Measurements from ENCODE around the gene MDH2. TPM values are rescaled to one million over a fixed set of nuclear protein-coding genes. Genes with fewer than 3 reads are reported as not detected.
"Not testable (repeated sequence)": the region's sequence is repeated elsewhere in the genome, so short reads cannot be mapped to it uniquely, and the experiment has no call there.

MDH2 gene
- total and polyA plus RNA-seq, 2 donors (not counting 1 experiment from before 2014, with no cell fraction given), result 49.4 to 90.7 TPM

- H3K79me2 ChIP-seq (ENCODE audit: control insufficient read depth, insufficient read depth, low read length), result peaks cover 36% of the 10 kb centered on the region
- H3K27ac ChIP-seq (ENCODE audit: insufficient read depth, low read length), result no peak overlapping the region
- H3K9me3 ChIP-seq (ENCODE audit: control insufficient read depth, insufficient read depth, low read depth, low read length), result no peaks in the 10 kb centered on the region
- H2AFZ ChIP-seq (ENCODE audit: low read length), result no peak overlapping the region
- no peak for DNase-seq (ENCODE audit: low read depth in 2 of 2)
- H4K20me1 ChIP-seq (ENCODE audit: control insufficient read depth, extremely low read depth, insufficient read depth, low read length), result peaks cover 2% of the 10 kb centered on the region
- H3K36me3 ChIP-seq (ENCODE audit: control insufficient read depth, insufficient read depth, low read length), result peaks cover 26% of the 10 kb centered on the region
- H3K4me2 ChIP-seq (ENCODE audit: extremely low read depth, insufficient read depth, low read length), result no peak overlapping the region
- no peak for TF ChIP-seq EZH2 (IDR thresholded peaks at IDR 0.05; ENCODE audit: low read length, missing control alignments)
- TF ChIP-seq, protein P1, sequence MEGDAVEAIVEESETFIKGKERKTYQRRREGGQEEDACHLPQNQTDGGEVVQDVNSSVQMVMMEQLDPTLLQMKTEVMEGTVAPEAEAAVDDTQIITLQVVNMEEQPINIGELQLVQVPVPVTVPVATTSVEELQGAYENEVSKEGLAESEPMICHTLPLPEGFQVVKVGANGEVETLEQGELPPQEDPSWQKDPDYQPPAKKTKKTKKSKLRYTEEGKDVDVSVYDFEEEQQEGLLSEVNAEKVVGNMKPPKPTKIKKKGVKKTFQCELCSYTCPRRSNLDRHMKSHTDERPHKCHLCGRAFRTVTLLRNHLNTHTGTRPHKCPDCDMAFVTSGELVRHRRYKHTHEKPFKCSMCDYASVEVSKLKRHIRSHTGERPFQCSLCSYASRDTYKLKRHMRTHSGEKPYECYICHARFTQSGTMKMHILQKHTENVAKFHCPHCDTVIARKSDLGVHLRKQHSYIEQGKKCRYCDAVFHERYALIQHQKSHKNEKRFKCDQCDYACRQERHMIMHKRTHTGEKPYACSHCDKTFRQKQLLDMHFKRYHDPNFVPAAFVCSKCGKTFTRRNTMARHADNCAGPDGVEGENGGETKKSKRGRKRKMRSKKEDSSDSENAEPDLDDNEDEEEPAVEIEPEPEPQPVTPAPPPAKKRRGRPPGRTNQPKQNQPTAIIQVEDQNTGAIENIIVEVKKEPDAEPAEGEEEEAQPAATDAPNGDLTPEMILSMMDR (conservative IDR thresholded peaks at IDR 0.05 in 1 of 2, IDR thresholded peaks at IDR 0.05 in 1 of 2; ENCODE audit: low read depth in 1 of 2, low read length in 2 of 2), result no peak
- no peak overlapping the region for H3K9ac ChIP-seq (ENCODE audit: insufficient read depth, low read length)
- no peak overlapping the region for H3K4me3 ChIP-seq (replicated peaks in 1 of 4; ENCODE audit: control extremely low read depth in 1 of 4, insufficient read depth in 1 of 4, low read depth in 3 of 4, low read length in 4 of 4)
- H3K27me3 ChIP-seq (ENCODE audit: control insufficient read depth, insufficient read depth, low read length), result no peaks in the 10 kb centered on the region
- H3K4me1 ChIP-seq (ENCODE audit: control insufficient read depth, extremely low read depth, insufficient read depth, low read length), result peaks cover 10% of the 10 kb centered on the region
These were observed 9.4 kb downstream of the MDH2 start for GRCh38 chr7:76057103-76057812.

DNA sequence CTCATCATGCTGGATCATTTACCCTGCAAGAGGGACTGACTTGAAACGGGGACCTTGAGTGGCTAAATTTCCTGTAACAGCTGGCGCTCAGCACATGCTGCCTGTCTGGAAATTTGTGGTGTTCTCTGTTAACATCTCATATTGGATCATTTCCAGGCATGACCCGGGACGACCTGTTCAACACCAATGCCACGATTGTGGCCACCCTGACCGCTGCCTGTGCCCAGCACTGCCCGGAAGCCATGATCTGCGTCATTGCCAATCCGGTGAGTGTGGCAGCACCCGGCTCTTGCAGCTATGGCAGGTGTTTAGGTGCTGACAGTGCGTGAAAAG lies 9.9 kb downstream of the MDH2 start:
- Histone ChIP-seq H3K27me3 (ENCODE audit: control insufficient read depth, insufficient read depth, low read length) (no peaks in the 10 kb centered on the region), H3K27ac (ENCODE audit: insufficient read depth, low read length) (no peak overlapping the region), H3K9ac (ENCODE audit: insufficient read depth, low read length) (no peak overlapping the region), H3K36me3 (ENCODE audit: control insufficient read depth, insufficient read depth, low read length) (peaks cover 28% of the 10 kb centered on the region), H3K4me3 (replicated peaks in 1 of 4; ENCODE audit: control extremely low read depth in 1 of 4, insufficient read depth in 1 of 4, low read depth in 3 of 4, low read length in 4 of 4) (no peak overlapping the region), H3K4me2 (ENCODE audit: extremely low read depth, insufficient read depth, low read length) (no peak overlapping the region), H3K9me3 (ENCODE audit: control insufficient read depth, insufficient read depth, low read depth, low read length) (no peaks in the 10 kb centered on the region), H3K4me1 (ENCODE audit: control insufficient read depth, extremely low read depth, insufficient read depth, low read length) (peaks cover 10% of the 10 kb centered on the region), H3K79me2 (ENCODE audit: control insufficient read depth, insufficient read depth, low read length) (peaks cover 31% of the 10 kb centered on the region), H4K20me1 (ENCODE audit: control insufficient read depth, extremely low read depth, insufficient read depth, low read length) (peaks cover 2% of the 10 kb centered on the region), H2AFZ (ENCODE audit: low read length) (no peak overlapping the region)
- no peak for DNase-seq (ENCODE audit: low read depth in 2 of 2)
- TF ChIP-seq, protein P1 (conservative IDR thresholded peaks at IDR 0.05 in 1 of 2, IDR thresholded peaks at IDR 0.05 in 1 of 2; ENCODE audit: low read depth in 1 of 2, low read length in 2 of 2), result no peak
- no peak for TF ChIP-seq EZH2 (IDR thresholded peaks at IDR 0.05; ENCODE audit: low read length, missing control alignments)

GRCh38 chr7:76058745-76059144 lies 10.8 kb downstream of the MDH2 start:
- H3K27ac ChIP-seq (ENCODE audit: insufficient read depth, low read length); H3K27me3 ChIP-seq (ENCODE audit: control insufficient read depth, insufficient read depth, low read length); H2AFZ ChIP-seq (ENCODE audit: low read length); H3K9me3 ChIP-seq (ENCODE audit: control insufficient read depth, insufficient read depth, low read depth, low read length); H3K4me3 ChIP-seq (replicated peaks in 1 of 4; ENCODE audit: control extremely low read depth in 1 of 4, insufficient read depth in 1 of 4, low read depth in 3 of 4, low read length in 4 of 4); H4K20me1 ChIP-seq (ENCODE audit: control insufficient read depth, extremely low read depth, insufficient read depth, low read length); H3K4me1 ChIP-seq (ENCODE audit: control insufficient read depth, extremely low read depth, insufficient read depth, low read length); H3K4me2 ChIP-seq (ENCODE audit: extremely low read depth, insufficient read depth, low read length); DNase-seq (ENCODE audit: low read depth in 2 of 2); H3K9ac ChIP-seq (ENCODE audit: insufficient read depth, low read length): not testable (repeated sequence)
- Histone ChIP-seq H3K36me3 (ENCODE audit: control insufficient read depth, insufficient read depth, low read length) (peaks cover 31% of the 10 kb centered on the region), H3K79me2 (ENCODE audit: control insufficient read depth, insufficient read depth, low read length) (peaks cover 21% of the 10 kb centered on the region)

Data from fibroblast of lung (primary cell).